Naive thymus-derived CD8-positive, alpha-beta T cell (primary cell): ENCODE data around the gene GLIS2. TPM values are rescaled to one million over a fixed set of nuclear protein-coding genes. Genes with fewer than 3 reads are reported as not detected.
A peak's percentile ranks its signal among the peaks of the same experiment; 100 is the strongest.

Experiments
- ATAC-seq, 2 donors: fragments of 150-1000 bp; cut with Tn5 transposase in 1 of 2; sonication (Bioruptor Pico), chemical (Tn5 transposase) in 1 of 2; 1 replicate in 1 of 2; 2 replicates in 1 of 2; pipeline ENCODE4 v1.10.0; 2021; ENCODE audit warnings: mild to moderate bottlenecking in 2 of 2, moderate library complexity in 2 of 2
- POLR2A ChIA-PET: fragments of 350-600 bp; sonication (Branson Sonifier 250); formaldehyde crosslinking; loops from one replicate; lab custom pipeline; 2021; ENCODE audit warnings: antibody characterized with exemption; lab: Charles Lee
- DNase-seq, 10 donors: peaks; one replicate each; pipeline versions ENCODE4 v3.0.0 to v3.0.0-alpha.2; 2020 to 2022
- H3K27ac Mint-ChIP-seq, 10 donors: one replicate each; pipeline ENCODE4 v1.8.0; 2020 to 2022; ENCODE audit warnings: mild to moderate bottlenecking in 10 of 10, mixed read lengths in 10 of 10, moderate library complexity in 4 of 10, inconsistent platforms in 1 of 10
- H3K27me3 Mint-ChIP-seq, 5 donors: one replicate each; pipeline ENCODE4 v1.8.0; 2021 to 2022; ENCODE audit warnings: mixed read lengths in 5 of 5
- H3K36me3 Mint-ChIP-seq, 3 donors: one replicate each; pipeline ENCODE4 v1.8.0; 2020 to 2022; ENCODE audit warnings: mixed read lengths in 3 of 3, mild to moderate bottlenecking in 2 of 3, inconsistent platforms in 1 of 3
- H3K4me1 Mint-ChIP-seq, 4 donors: one replicate each; pipeline ENCODE4 v1.8.0; 2021 to 2022; ENCODE audit warnings: mixed read lengths in 4 of 4
- H3K4me3 Mint-ChIP-seq, 10 donors: one replicate each; pipeline ENCODE4 v1.8.0; 2020 to 2022; ENCODE audit warnings: mild to moderate bottlenecking in 10 of 10, mixed read lengths in 10 of 10, moderate library complexity in 6 of 10, inconsistent platforms in 1 of 10
- H3K9me3 Mint-ChIP-seq, 9 donors: one replicate each; pipeline ENCODE4 v1.8.0; 2020 to 2022; ENCODE audit warnings: mixed read lengths in 9 of 9, mild to moderate bottlenecking in 3 of 9, inconsistent platforms in 1 of 9, moderate library complexity in 1 of 9
- polyA plus RNA-seq, 3 donors: library from polyadenylated mRNA; unstranded; fragments of 300-500 nt; fragmentation: Illumina TruSeq; gene quantifications; one replicate each; pipeline ENCODE4 v1.2.3, GENCODE V29; 2021
- total RNA-seq, 8 experiments: library from RNA in 2 of 8; stranded (reverse) in 2 of 8; gene quantifications; one replicate each; pipeline ENCODE4 v1.2.3 and lab custom pipeline; 2021 to 2026

Gene GLIS2
- total and polyA plus RNA-seq, 5 experiments from 2014 or later: 0.10 TPM; not detected in 4

DNA sequence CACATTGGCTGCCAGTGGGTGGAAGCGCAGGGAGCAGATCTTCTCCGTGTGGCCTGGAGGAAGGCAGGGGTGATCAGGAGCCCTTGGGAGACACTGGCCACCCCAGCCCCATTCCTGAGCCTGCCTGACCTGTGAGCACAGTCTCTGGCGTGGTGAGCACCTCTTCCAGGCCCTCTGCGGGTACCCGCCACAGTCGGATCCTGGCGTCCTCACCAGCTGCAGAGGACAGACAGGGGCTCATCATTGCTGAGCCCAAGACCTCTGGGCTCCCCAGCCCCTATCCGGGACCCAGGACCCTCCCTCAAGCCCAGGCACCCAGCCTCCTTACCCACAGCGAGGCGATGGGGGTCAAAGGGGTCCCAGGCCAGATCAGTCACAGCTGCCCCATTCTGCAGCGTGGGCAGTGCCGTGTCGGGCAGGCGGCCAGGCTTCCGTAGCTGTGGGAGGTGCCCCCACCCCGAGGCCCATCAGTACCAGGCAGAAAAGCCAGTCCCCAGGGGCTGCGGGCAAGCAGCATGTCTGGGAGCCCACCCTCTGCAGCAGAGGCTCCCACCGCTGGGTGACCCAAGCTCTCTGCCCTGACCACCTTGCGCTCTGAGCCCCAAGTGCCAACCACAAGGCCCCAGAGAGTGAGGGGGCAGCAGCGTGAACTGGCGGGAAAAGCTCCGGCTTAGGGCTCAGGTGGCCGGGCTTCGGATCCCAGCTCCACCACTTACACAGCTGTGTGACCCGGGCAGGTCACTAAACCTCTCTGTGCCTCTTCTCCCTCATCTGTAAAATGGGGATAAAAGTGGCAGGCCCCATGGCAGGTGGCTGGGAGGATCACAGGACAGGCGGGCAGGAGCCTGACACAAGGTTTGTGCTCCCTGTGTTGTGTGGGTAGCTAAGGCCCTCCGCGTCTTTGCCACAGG lies 45.4 kb downstream of the GLIS2 start:
- peaks cover 0 to 53% (median 6%) of the 10 kb centered on the region in 3 donors for H3K36me3 Mint-ChIP-seq

DNA sequence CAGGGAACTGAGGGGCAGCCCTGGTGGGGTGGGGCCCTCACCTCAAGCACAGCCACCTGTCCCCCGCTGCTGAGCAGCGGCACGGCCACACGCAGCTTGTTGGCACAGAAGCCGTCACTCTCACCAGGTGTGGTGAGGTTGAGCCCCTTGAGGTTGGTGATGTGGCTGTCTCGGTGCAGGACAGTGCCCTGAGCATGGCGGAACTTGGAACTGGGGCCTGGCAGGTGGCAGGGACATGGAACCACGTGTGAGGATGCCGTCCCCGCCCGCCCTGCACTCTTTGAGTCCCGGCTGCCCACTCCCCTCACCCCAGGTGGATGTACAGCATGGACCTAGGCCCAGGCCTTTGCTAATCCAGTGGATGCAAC lies 46.1 kb downstream of the GLIS2 start:
- ATAC-seq: no peak
- DNase-seq: no peak
- Mint-ChIP-seq H3K4me3 (no peak overlapping the region), H3K27ac (no peak overlapping the region), H3K27me3 (no peaks in the 10 kb centered on the region), H3K4me1 (peaks cover 0 to 4% (median 1%) of the 10 kb centered on the region in 4 donors), H3K36me3 (peaks cover 0 to 51% (median 6%) of the 10 kb centered on the region in 3 donors), H3K9me3 (no peaks in the 10 kb centered on the region)
- POLR2A ChIA-PET: no interaction called here

More for the DNA sequence above, 45.4 kb downstream of the GLIS2 start:
- POLR2A ChIA-PET: interaction anchor here (0.9 kb wide), 1 partner anchor 19 kb away, joined by 3 read pairs; no protein-coding TSS in a partner anchor
- DNase-seq (no peak), ATAC-seq (no peak)
- H3K27ac Mint-ChIP-seq: peak overlapping the region in 1 of 10 donors; percentile 56
- H3K4me3 Mint-ChIP-seq: no peak overlapping the region
- H3K9me3 Mint-ChIP-seq: no peaks in the 10 kb centered on the region
- no peaks in the 10 kb centered on the region for H3K27me3 Mint-ChIP-seq
- H3K4me1 Mint-ChIP-seq: peaks cover 0 to 4% (median 1%) of the 10 kb centered on the region in 4 donors

DNA sequence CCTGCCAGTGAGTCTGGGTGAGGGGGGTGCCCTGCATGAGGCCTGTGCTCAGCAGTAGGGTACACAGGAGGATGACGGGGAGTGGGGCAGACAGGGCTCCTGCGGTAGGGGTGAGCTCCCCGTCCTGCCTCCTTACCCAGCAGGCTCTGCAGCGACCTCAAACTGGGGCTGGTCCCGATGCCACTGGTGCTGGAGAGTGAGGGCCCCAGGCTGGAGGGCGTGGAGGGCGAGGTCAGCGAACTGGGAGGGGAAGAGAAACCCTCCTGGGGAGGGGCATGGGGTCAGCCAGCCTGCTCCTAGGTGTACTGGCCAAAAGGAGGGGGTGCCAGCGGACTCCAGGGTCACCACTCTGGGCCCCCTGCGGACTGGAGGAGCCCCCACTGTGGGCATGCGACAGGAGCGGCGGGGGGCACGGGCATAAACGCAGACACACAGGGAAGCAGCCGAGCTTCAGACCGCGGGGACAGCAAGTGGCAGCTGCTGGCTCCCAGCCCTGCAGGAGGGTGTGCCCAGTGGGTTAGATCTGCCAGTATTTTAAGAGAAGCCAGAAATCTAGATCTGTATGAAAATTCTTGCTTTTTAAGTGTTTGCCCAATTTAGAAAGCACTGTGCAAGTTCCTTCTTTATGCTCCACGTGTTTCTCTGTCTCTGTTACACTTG lies 46.7 kb downstream of the GLIS2 start:
- DNase-seq (no peak), ATAC-seq (no peak)
- POLR2A ChIA-PET: no interaction called here
- no peaks in the 10 kb centered on the region for H3K27me3 Mint-ChIP-seq
- H3K4me1 Mint-ChIP-seq: peaks cover 0 to 7% (median 5%) of the 10 kb centered on the region in 4 donors
- H3K4me3 Mint-ChIP-seq: no peak overlapping the region
- peaks cover 0 to 49% (median 6%) of the 10 kb centered on the region in 3 donors for H3K36me3 Mint-ChIP-seq
- peak overlapping the region in 2 of 10 donors; percentile 24 to 40 for H3K27ac Mint-ChIP-seq
- no peaks in the 10 kb centered on the region for H3K9me3 Mint-ChIP-seq

DNA sequence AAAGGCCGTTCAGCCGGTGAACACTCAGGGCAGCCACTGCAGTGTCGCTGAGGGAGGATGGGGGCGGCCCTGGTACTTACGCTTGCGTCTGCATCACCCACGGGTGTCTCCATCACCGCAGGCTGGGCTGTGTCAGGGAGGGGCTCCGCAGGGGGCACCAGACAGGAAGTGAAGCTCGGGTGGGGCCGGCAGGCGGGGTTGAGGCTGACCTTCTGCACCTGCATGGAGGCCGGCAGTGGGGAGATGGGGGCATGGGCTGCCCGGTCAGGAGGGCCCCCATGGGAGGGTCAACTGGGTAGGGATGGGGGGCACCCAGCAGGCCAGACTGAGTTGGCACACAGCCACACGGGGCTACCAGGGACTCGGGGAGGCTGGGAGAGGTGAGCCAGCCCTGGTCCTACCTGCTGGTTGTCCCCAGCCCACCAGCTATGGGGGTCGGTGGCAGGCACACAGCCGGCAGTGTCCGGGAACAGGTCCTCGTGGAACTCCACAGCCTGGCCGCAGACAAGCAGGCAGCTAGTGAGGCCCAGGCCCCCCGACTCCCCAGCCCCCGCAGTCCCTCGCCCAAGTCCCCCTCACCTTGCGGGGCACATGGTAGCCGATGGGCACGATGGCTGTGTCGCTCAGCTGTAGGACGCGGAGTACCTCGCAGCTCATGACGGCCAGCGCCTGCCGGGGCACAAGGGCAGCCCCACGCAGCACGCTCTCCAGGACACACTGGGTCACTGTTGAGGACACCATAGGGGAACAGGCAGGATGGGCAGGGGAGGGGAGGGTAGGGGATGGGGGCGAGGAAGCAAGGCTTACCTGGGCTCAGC lies 48.5 kb downstream of the GLIS2 start:
- DNase-seq (no peak), ATAC-seq (no peak)
- no peak overlapping the region for H3K4me3 Mint-ChIP-seq
- H3K9me3 Mint-ChIP-seq: no peaks in the 10 kb centered on the region
- POLR2A ChIA-PET: interaction anchor here (0.7 kb wide), 3 partner anchors 9 to 638 kb away, joined by 3 read pairs; no protein-coding TSS in a partner anchor
- no peaks in the 10 kb centered on the region for H3K27me3 Mint-ChIP-seq
- peaks cover 0 to 42% (median 4%) of the 10 kb centered on the region in 3 donors for H3K36me3 Mint-ChIP-seq
- H3K27ac Mint-ChIP-seq: peak overlapping the region in 1 of 10 donors; percentile 46
- peaks cover 0 to 7% (median 5%) of the 10 kb centered on the region in 4 donors for H3K4me1 Mint-ChIP-seq

DNA sequence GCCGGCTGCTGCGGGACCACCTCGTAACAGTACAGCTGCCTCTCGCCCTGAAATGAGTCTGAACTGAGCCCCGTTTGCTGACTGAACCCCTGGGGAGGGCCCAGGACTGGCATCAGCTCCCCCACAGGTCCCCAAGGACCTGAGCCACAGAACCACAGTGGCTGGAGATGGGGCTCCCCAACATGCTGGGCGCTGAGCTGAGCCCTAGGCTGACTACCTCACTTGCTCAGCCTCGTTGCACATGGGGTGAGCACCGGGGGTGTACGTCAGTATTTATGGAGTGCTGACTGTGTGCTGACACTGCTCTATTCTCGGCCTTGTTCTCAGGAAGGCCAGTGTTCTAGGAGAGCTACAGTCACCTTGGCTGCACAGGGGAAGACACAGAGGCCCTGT lies 49.1 kb downstream of the GLIS2 start:
- peaks cover 0 to 40% (median 4%) of the 10 kb centered on the region in 3 donors for H3K36me3 Mint-ChIP-seq

DNA sequence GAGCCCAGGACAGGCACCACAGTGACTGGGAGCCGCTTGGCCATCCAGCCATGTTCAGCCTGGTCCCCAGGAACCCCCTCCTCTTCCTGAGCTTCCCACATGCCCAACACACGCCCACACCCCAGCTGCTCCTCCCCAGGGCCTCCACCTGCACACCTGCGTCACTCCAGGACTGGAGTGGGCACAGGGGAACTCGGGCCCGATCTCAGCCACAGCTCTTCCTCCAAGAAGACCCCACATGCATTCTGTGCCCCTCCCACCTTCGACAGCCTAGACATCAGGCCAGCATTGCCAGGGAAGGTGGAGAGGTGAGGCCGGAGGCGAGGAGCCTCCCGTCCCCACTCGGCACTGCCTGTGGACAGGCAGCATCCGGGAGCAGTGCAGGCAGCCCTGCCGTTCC lies 49.7 kb downstream of the GLIS2 start:
- DNase-seq (no peak), ATAC-seq (no peak)
- Mint-ChIP-seq H3K27me3 (no peaks in the 10 kb centered on the region), H3K4me1 (peaks cover 0 to 10% (median 6%) of the 10 kb centered on the region in 4 donors), H3K4me3 (no peak overlapping the region), H3K27ac (no peak overlapping the region), H3K36me3 (peaks cover 0 to 34% (median 4%) of the 10 kb centered on the region in 3 donors), H3K9me3 (no peaks in the 10 kb centered on the region)
- POLR2A ChIA-PET: interaction anchor here (1.3 kb wide), 1 partner anchor 49 kb away, joined by 4 read pairs; no protein-coding TSS in a partner anchor

More for the DNA sequence above, 49.1 kb downstream of the GLIS2 start:
- POLR2A ChIA-PET: interaction anchor here (1.3 kb wide), 1 partner anchor 49 kb away, joined by 4 read pairs; no protein-coding TSS in a partner anchor
- H3K9me3 Mint-ChIP-seq: no peaks in the 10 kb centered on the region
- no peak overlapping the region for H3K27ac Mint-ChIP-seq
- H3K4me1 Mint-ChIP-seq: peaks cover 0 to 11% (median 5%) of the 10 kb centered on the region in 4 donors
- no peak overlapping the region for H3K4me3 Mint-ChIP-seq
- ATAC-seq: no peak
- no peak for DNase-seq
- H3K27me3 Mint-ChIP-seq: no peaks in the 10 kb centered on the region

DNA sequence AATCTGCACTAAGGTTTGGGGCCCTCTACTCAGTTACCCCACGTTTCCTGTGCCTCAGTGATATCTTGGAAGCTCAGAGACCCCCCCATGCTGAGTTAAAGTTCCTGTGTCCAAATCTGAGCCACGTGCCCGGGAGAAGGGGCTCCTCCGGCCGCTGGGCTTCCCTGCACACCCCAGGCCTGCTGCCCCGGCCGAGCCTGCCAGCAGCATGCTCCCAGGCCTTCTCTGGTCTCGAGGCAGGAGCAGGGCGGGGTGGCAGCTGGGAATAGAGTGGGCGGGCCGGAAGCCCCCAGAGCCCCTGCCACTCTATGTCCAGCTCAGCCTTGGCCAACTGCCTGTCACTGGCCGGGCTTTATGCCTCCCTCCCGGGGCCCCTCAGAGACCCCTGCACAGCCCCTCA lies 50.1 kb downstream of the GLIS2 start:
- POLR2A ChIA-PET: interaction anchor here (1.3 kb wide), 1 partner anchor 48 kb away, joined by 4 read pairs; no protein-coding TSS in a partner anchor
- H3K36me3 Mint-ChIP-seq: peaks cover 0 to 31% (median 4%) of the 10 kb centered on the region in 3 donors
- peaks cover 0 to 10% (median 6%) of the 10 kb centered on the region in 4 donors for H3K4me1 Mint-ChIP-seq
- no peaks in the 10 kb centered on the region for H3K27me3 Mint-ChIP-seq
- H3K27ac Mint-ChIP-seq: peak overlapping the region in 1 of 10 donors; percentile 77
- DNase-seq (no peak), ATAC-seq (no peak)
- H3K9me3 Mint-ChIP-seq: no peaks in the 10 kb centered on the region
- H3K4me3 Mint-ChIP-seq: no peak overlapping the region

DNA sequence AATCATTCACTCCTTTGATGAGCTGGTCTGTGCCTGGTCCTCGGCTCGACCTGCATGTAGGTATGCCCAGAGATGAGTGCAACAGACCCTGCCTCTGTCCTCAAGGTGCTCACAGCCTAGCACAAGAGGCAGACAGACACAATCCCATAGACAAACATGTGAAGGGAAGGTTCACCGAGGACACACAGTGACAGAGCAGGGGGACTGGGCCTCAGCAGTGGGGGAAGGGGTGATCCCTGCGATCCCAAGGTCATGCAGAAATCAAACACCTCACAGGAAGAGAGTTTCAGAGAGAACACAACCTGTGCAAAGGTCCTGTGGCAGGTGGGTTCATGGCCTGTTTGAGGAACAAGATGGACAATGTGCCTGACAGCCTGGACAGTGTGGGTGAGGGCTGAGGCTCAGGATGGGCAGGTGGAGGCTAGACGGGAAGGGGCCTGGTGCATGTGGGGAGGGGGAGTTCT lies 51.6 kb downstream of the GLIS2 start:
- Mint-ChIP-seq H3K27me3 (no peaks in the 10 kb centered on the region), H3K36me3 (peaks cover 0 to 24% (median 4%) of the 10 kb centered on the region in 3 donors), H3K4me1 (peaks cover 3 to 18% (median 8%) of the 10 kb centered on the region in 4 donors), H3K27ac (peak overlapping the region in 6 of 10 donors; percentile 59 to 74 (median 63)), H3K9me3 (no peaks in the 10 kb centered on the region), H3K4me3 (no peak overlapping the region)
- POLR2A ChIA-PET: interaction anchor here (0.6 kb wide), 1 partner anchor 94 kb away, joined by 3 read pairs; the partner anchor contains the start of gene TFAP4
- no peak for DNase-seq
- no peak for ATAC-seq

DNA sequence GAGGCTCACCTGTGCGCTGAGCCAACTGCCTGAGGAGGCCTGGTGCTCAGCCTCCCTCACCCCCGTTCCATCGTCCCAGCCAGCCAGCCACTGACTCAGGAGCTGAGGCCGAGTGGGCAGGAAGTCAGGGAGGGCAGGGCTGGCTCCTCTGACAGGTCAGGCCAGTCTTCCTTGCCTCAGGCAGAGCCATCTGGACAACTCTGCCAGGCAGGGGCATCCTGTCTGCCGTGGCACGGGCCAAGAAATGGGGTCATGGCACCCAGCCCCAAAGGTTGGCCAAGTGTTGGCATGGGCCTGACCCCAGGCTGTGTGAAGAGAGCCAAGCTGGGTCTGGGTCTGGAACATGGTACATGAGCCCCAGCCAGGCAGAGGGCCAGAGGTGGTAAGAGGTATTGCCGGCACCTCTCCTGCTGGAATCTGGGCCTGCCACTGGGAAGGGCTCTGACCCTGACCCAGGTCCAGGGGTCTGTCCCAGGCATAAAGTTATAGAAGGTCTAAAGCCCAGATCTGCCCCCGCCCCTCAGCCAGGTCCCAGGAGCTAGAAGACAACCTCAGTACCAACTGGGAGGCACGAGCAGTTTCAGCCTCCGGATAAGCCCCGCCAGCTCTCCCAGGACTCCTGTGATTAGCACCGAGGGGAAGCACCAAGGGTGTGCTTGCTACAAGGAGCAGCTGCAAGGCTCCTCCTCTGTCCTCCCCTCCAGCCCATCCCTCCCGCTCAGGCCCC lies 53.3 kb downstream of the GLIS2 start:
- peak in 1 of 10 donors; percentile 3 for DNase-seq
- peaks cover 7 to 32% (median 14%) of the 10 kb centered on the region in 4 donors for H3K4me1 Mint-ChIP-seq
- peak overlapping the region in 1 of 10 donors; percentile 56 for H3K4me3 Mint-ChIP-seq
- H3K36me3 Mint-ChIP-seq: peaks cover 0 to 7% (median 0%) of the 10 kb centered on the region in 3 donors
- no peak for ATAC-seq
- H3K27me3 Mint-ChIP-seq: no peaks in the 10 kb centered on the region
- H3K9me3 Mint-ChIP-seq: no peaks in the 10 kb centered on the region
- POLR2A ChIA-PET: no interaction called here
- H3K27ac Mint-ChIP-seq: peak overlapping the region in 3 of 10 donors; percentile 14 to 59 (median 44)

DNA sequence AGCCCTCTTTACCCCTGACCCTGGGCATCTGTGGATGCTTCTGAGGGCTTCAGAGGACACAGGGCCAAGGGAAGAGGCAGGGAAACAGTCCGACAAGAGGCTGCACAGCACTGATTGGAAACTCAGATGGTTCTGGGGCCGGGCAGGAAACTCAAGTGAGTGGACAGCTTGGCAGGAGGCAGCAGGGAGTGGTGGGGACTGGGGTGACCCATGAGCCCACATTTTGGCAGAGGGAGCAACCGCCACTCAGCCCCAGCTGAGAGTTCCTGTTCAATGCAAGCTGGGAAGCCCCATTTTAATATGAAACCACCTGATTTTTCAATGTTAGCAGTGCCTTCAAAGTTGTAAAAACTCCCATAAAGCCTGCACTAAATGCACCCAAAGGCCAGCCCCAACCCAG lies 54.3 kb downstream of the GLIS2 start:
- peaks cover 9 to 35% (median 15%) of the 10 kb centered on the region in 4 donors for H3K4me1 Mint-ChIP-seq
- no peaks in the 10 kb centered on the region for H3K9me3 Mint-ChIP-seq
- ATAC-seq: no peak
- no peaks in the 10 kb centered on the region for H3K27me3 Mint-ChIP-seq
- peaks cover 0 to 7% (median 0%) of the 10 kb centered on the region in 3 donors for H3K36me3 Mint-ChIP-seq
- peak overlapping the region in 2 of 10 donors; percentile 33 to 60 for H3K4me3 Mint-ChIP-seq
- peak overlapping the region in 6 of 10 donors; percentile 43 to 66 (median 58) for H3K27ac Mint-ChIP-seq
- POLR2A ChIA-PET: no interaction called here
- no peak for DNase-seq
